Activated CD4-positive, alpha-beta T cell treated with anti-CD3 and anti-CD28 coated beads, Interleukin-2, amount 50 U/mL, for 24 hours (primary cell): ENCODE data around the gene NOS1.
"Not testable (repeated sequence)": the region's sequence is repeated elsewhere in the genome, so short reads cannot be mapped to it uniquely, and the experiment has no call there.

ENCODE experiments used
- DNase-seq, 2 donors: peaks; one replicate each; pipeline ENCODE4 v3.0.0-alpha.2; 2020; ENCODE audit warnings: low read depth in 1 of 2, low spot score in 1 of 2

Gene NOS1

GRCh38 chr12:117210266-117210918 is 151.0 kb downstream of the NOS1 start:
- DNase-seq = no peak

- DNase-seq = no peak
Observed at GRCh38 chr12:117209626-117210025, 151.8 kb downstream of the NOS1 start.

GRCh38 chr12:117208811-117209455 is 152.5 kb downstream of the NOS1 start:
- no peak for DNase-seq

GRCh38 chr12:117208206-117208605 is 153.2 kb downstream of the NOS1 start:
- no peak for DNase-seq

- no peak for DNase-seq
Observed at GRCh38 chr12:117207675-117208074, 153.8 kb downstream of the NOS1 start.

- no peak for DNase-seq
Observed at GRCh38 chr12:117202556-117202955, 158.9 kb downstream of the NOS1 start.

- DNase-seq = no peak
Observed at GRCh38 chr12:117202033-117202432, 159.4 kb downstream of the NOS1 start.

GRCh38 chr12:117199956-117200744 is 161.3 kb downstream of the NOS1 start:
- DNase-seq = not testable (repeated sequence)

GRCh38 chr12:117196334-117196733 is 165.1 kb downstream of the NOS1 start:
- DNase-seq = not testable (repeated sequence)

- DNase-seq = not testable (repeated sequence)
Observed at GRCh38 chr12:117195027-117195426, 166.4 kb downstream of the NOS1 start.

- no peak for DNase-seq
Observed at GRCh38 chr12:117193903-117194302, 167.5 kb downstream of the NOS1 start.

GRCh38 chr12:117192581-117192980 is 168.8 kb downstream of the NOS1 start:
- not testable (repeated sequence) for DNase-seq

GRCh38 chr12:117192057-117192456 is 169.4 kb downstream of the NOS1 start:
- DNase-seq = no peak

GRCh38 chr12:117190210-117190781 is 171.1 kb downstream of the NOS1 start, which contains the start of gene FBXO21:
TSS of gene FBXO21 (minus strand) at chr12:117190470. CDS start at chr12:117190456, 14 bp downstream.
- peak; percentile 86 to 92 for DNase-seq

- DNase-seq = peak; percentile 1 to 9
Observed at GRCh38 chr12:117189725-117190209, 171.7 kb downstream of the NOS1 start.

GRCh38 chr12:117188961-117189724 is 172.3 kb downstream of the NOS1 start:
- DNase-seq = no peak

GRCh38 chr12:117188121-117188665 is 173.2 kb downstream of the NOS1 start:
- no peak for DNase-seq

- DNase-seq = no peak
Observed at GRCh38 chr12:117187421-117187820, 174.0 kb downstream of the NOS1 start.

- no peak for DNase-seq
Observed at GRCh38 chr12:117182866-117183265, 178.6 kb downstream of the NOS1 start.

GRCh38 chr12:117181468-117181843 is 180.0 kb downstream of the NOS1 start:
- not testable (repeated sequence) for DNase-seq
